GM12874 (cell line): Measurements from ENCODE around the gene CIB4.

Source experiments
- TF ChIP-seq, protein P1 (sequence below): IDR thresholded peaks from 2 replicates; pipeline ENCODE4 v1.5.1; 2011; ENCODE audit warnings: low read depth, mild to moderate bottlenecking, control low read depth, low read length, moderate library complexity; ENCODE audit not compliant: insufficient read depth

Gene CIB4

DNA sequence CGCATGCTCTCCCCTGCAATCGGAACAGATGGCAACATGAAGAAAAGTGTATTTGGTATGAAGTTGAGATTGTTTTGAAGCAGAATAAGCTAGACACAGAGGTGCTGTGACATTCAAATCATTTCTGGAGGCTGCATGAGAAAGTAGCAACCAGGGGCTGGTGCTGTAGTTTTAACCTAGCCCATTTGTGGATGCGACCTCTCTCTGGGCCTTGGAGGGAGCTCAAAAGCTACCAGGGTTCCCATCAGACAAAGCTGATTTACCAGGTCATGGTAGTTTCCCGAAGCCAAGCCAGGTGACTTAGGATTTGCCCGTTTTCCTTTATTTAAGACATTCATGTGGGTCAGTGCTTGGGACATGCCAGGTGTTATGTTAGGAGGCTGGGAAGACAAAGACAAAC, 77.5 kb downstream of the CIB4 start:
- TF ChIP-seq, protein P1, sequence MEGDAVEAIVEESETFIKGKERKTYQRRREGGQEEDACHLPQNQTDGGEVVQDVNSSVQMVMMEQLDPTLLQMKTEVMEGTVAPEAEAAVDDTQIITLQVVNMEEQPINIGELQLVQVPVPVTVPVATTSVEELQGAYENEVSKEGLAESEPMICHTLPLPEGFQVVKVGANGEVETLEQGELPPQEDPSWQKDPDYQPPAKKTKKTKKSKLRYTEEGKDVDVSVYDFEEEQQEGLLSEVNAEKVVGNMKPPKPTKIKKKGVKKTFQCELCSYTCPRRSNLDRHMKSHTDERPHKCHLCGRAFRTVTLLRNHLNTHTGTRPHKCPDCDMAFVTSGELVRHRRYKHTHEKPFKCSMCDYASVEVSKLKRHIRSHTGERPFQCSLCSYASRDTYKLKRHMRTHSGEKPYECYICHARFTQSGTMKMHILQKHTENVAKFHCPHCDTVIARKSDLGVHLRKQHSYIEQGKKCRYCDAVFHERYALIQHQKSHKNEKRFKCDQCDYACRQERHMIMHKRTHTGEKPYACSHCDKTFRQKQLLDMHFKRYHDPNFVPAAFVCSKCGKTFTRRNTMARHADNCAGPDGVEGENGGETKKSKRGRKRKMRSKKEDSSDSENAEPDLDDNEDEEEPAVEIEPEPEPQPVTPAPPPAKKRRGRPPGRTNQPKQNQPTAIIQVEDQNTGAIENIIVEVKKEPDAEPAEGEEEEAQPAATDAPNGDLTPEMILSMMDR, result no peak

DNA sequence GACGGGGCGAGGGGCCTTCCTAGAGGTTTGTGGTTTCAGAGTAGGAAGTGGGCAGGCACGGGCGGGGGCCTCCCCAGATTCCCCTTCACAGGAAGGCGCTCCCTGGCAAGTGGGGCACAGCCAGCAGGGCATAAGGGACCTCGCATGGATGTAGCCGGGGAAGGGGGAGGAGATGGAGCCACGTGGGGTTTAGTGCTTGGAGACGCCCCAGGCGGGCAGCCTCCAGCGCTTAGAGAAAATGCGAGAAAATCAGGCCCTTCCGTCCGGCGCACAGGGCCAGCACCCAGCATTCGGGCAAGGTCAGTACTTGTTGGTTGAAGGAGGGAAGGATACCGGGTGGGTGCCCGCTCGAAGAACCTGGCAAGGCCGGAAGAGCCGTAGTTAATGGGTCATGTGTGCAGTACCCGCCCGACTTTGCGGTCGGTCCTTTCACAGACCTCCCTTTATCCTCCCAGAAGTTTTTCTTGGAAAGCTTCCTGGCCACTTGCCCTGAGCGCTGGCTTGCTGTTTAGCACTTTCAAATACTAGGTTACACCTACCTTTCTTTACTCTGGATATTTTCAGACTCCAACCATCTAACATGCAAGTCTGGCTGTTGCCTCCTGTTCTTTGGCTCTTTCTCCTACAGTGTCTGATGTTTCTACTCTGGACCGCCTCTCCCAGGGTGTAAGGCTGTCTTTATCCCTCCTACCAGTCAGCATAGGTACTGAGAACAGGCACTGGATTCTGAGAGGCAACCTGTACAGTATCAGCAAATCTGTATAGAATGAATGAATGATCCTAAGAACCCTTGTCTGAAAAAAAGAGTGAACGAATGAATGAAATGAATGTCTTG, 78.1 kb downstream of the CIB4 start:
- TF ChIP-seq, protein P1, result no peak

DNA sequence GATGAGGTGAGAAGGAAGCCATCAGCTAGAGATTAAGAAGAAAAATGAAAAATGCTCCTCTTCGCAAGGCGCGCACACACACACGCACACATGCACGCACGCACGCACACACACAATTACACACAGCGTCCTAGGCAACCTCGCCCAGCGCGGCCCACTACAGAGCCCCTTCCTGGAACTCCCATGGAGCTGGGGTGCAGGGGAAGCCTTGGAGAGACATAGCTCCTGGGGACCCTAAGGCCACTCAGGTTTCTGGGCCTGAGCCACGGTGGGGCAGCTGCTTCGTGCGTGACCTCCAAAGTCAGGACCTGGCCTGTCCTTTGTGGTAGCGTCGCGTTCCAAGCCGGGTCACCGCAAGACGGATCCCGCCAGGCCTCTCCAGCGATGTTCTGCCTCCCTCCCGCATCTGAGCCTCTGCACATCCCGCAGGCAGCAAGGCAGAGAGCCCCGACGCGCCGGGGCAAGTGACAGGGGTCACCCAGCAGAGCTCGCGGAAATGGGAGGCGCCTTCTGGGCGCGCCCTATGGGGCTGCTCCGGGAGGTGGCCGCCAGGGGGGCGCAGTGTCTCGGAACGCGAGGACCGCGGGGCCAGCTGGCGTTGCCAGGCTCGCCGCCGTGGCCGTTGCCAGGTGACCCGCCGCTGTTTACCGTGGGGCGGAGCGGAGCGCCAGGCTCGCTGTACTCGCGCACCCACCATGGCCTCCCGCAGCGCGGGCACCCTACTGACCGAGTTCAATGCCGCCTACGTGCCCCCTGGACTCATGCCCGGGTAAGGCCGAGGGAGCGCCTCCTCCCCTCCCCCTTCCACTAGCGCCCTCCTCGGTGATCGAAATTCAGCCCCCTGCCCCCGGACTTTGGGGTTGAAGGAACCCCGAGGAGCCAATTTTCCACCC, 79.0 kb downstream of the CIB4 start:
- TF ChIP-seq, protein P1, result 0 out of 2 replicates have a peak, but pooled peaks have one; percentile 14

DNA sequence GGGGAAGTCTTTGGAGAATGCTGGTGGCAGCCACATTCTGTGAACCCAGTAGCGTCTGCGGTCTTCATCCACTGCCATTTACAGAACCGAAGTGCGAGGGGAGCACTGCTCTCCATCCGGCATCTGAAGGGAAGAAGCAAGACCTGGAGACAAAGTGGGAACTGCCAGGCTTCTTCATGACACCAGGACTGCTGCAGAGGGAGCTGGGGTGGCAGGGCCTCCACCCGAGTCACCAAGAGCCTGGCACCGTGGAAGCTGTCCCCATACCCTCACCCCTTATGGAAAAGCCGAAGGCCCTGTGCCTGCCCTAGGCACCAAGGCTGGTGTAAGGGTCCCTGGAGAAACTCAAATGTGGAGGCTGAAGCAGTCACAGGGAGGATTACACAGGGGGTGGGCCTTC, 79.8 kb downstream of the CIB4 start:
- TF ChIP-seq, protein P1, result no peak

DNA sequence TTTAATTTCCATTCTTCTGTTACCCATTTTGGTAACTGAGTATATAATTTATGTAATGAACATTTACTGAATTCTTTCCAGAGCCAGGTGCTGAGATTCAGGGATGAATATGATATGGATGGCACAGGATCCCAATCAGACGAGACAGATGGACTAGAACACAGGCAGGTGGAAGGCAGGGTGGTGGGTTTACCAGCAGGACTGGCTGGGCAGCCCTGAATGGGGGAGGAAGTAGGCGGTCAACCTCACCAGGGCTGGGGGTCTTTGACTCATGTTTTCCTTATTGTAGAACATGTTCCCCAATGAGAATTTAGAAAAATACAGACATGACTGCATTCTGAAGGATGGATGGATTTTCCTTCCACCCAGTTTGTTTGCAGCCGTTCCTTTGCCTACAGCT, 80.3 kb downstream of the CIB4 start:
- TF ChIP-seq, protein P1, result no peak

GRCh38 chr2:26559556-26559955, 81.6 kb downstream of the CIB4 start:
- TF ChIP-seq, protein P1, result no peak

DNA sequence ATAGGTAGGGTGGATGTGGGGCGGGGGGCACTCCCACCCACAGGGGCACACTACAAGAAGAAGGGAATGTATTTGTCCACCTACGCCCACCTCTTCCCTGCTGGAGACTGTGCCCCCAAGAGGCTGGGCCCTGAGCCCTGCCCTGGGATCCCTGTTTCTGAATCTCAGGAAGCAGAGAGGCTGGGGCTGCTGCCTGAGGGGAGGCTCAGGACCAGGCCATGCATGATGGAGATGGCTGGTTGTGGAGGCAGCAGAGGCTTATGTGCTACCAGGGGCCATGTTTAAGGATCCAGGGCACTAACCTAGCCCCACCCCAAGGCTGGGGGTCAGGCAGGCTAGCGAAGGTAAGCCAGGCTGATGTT, 82.1 kb downstream of the CIB4 start:
- TF ChIP-seq, protein P1, result no peak
